ENCODE measurements around the gene ZBED4.

GRCh38 chr22:49927483-49928184, 74.0 kb downstream of the ZBED4 start:
- TF ChIP-seq CTCF (IDR thresholded peaks at IDR 0.05; ENCODE audit: low read depth, low read length, missing input control) = no peak
- TF ChIP-seq ATF3 (IDR thresholded peaks at IDR 0.05) = no peak
- no peak for TF ChIP-seq YY1 (IDR thresholded peaks at IDR 0.05)
- no peak for TF ChIP-seq RAD21 (IDR thresholded peaks at IDR 0.05)
- no peak for TF ChIP-seq HNF4A (conservative IDR thresholded peaks at IDR 0.05)
- TF ChIP-seq FOXA1 (IDR thresholded peaks at IDR 0.05) = no peak
- TF ChIP-seq TAF1 (conservative IDR thresholded peaks at IDR 0.05) = no peak
- no peak for TF ChIP-seq JUND (IDR thresholded peaks at IDR 0.05)
- TF ChIP-seq SP1 (IDR thresholded peaks at IDR 0.05) = no peak
- TF ChIP-seq REST (IDR thresholded peaks at IDR 0.05) = no peak
